Measurements from ENCODE around the gene FLNA.
"Not testable (repeated sequence)": the region's sequence is repeated elsewhere in the genome, so short reads cannot be mapped to it uniquely, and the experiment has no call there.

The FLNA gene

GRCh38 chrX:154328646-154329045 is 45.8 kb downstream of the FLNA start:
- no peak for DNase-seq

GRCh38 chrX:154327038-154327820 is 47.2 kb downstream of the FLNA start:
- DNase-seq, result peak; percentile 77

GRCh38 chrX:154325541-154325940 is 48.9 kb downstream of the FLNA start:
- no peak for DNase-seq

GRCh38 chrX:154323537-154323936 is 50.9 kb downstream of the FLNA start:
- DNase-seq, result no peak

GRCh38 chrX:154322890-154323289 is 51.5 kb downstream of the FLNA start:
- DNase-seq, result no peak

GRCh38 chrX:154321594-154321993 is 52.8 kb downstream of the FLNA start:
- DNase-seq, result peak; percentile 48

- DNase-seq, result no peak
Measured at GRCh38 chrX:154321152-154321551, 53.3 kb downstream of the FLNA start.

GRCh38 chrX:154320406-154320805 is 54.0 kb downstream of the FLNA start:
- DNase-seq, result no peak

GRCh38 chrX:154317391-154317995 is 56.9 kb downstream of the FLNA start:
- DNase-seq, result peak; percentile 39

GRCh38 chrX:154315416-154315815 is 59.0 kb downstream of the FLNA start:
- no peak for DNase-seq

GRCh38 chrX:154313147-154313546 is 61.3 kb downstream of the FLNA start:
- DNase-seq, result no peak

- no peak for DNase-seq
Measured at GRCh38 chrX:154312116-154312515, 62.3 kb downstream of the FLNA start.

GRCh38 chrX:154310616-154311536 is 63.6 kb downstream of the FLNA start:
- no peak for DNase-seq

GRCh38 chrX:154309041-154309775 is 65.2 kb downstream of the FLNA start:
- no peak for DNase-seq

GRCh38 chrX:154308108-154308946 is 66.1 kb downstream of the FLNA start:
- DNase-seq, result peak; percentile 85

GRCh38 chrX:154307202-154307601 is 67.2 kb downstream of the FLNA start:
- no peak for DNase-seq

- DNase-seq, result no peak
Measured at GRCh38 chrX:154305541-154306205, 68.8 kb downstream of the FLNA start.

- no peak for DNase-seq
Measured at GRCh38 chrX:154304846-154305245, 69.6 kb downstream of the FLNA start.

GRCh38 chrX:154303476-154303875 is 71.0 kb downstream of the FLNA start:
- no peak for DNase-seq

GRCh38 chrX:154302998-154303397 is 71.4 kb downstream of the FLNA start:
- not testable (repeated sequence) for DNase-seq

- no peak for DNase-seq
Measured at GRCh38 chrX:154300816-154301215, 73.6 kb downstream of the FLNA start.
